ENCODE results near the gene GPN2. TPM values are rescaled to one million over a fixed set of nuclear protein-coding genes. Genes with fewer than 3 reads are reported as not detected.
"Not testable (repeated sequence)": the region's sequence is repeated elsewhere in the genome, so short reads cannot be mapped to it uniquely, and the experiment has no call there.

The GPN2 gene
- total RNA-seq, 4 donors from 2014 or later: 8.9 to 10.0 (median 9.8) TPM

DNA sequence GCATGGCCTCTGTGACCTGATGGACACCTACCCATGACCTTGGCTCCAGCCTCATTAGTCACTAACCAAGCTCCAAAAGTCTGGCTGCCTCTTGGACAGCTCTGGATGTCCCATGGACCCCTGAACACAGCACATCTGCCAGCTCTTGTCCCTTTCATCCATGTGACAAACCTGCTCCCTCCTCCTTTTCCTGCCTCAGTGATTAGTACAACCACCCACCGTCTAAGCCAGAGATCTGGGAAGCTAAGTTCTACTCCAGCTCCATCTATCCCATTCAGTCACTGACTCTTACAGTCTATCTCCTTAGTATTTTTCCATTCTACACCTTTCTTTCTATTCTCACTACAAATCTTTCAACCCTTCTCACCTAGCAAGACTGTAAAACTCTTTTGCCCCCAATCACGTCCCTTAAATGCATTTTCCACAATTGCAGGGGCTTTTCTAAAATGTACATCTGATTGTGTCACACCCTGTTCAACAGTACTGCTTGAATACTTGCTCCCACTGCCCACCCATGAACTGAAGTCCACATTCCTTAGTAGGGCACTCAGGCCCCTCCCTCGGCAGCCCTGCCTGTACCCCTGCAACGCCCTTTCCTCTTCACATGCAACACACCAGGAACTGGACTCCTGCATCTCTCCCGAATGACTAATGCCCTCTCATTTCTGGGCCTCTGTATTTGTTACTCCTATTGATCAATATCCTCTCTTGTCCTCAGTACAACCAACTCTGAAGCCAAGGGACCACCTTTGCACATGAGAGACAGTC, 7.2 kb downstream of the GPN2 start:
- no peak for ATAC-seq
- TF ChIP-seq, protein P1, sequence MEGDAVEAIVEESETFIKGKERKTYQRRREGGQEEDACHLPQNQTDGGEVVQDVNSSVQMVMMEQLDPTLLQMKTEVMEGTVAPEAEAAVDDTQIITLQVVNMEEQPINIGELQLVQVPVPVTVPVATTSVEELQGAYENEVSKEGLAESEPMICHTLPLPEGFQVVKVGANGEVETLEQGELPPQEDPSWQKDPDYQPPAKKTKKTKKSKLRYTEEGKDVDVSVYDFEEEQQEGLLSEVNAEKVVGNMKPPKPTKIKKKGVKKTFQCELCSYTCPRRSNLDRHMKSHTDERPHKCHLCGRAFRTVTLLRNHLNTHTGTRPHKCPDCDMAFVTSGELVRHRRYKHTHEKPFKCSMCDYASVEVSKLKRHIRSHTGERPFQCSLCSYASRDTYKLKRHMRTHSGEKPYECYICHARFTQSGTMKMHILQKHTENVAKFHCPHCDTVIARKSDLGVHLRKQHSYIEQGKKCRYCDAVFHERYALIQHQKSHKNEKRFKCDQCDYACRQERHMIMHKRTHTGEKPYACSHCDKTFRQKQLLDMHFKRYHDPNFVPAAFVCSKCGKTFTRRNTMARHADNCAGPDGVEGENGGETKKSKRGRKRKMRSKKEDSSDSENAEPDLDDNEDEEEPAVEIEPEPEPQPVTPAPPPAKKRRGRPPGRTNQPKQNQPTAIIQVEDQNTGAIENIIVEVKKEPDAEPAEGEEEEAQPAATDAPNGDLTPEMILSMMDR (IDR thresholded peaks at IDR 0.05 in 4 of 5, conservative IDR thresholded peaks at IDR 0.05 in 1 of 5): no peak
- no peak for TF ChIP-seq POLR2A (IDR thresholded peaks at IDR 0.05)
- Histone ChIP-seq H3K27ac (no peak overlapping the region), H3K4me3 (no peak overlapping the region), H3K9me3 (no peaks in the 10 kb centered on the region), H3K27me3 (no peaks in the 10 kb centered on the region), H3K4me1 (peaks cover 0 to under 1% of the 10 kb centered on the region in 2 donors), H3K36me3 (peaks cover 5 to 95% of the 10 kb centered on the region in 2 donors)
- no peak for DNase-seq
- intact Hi-C loops (cut with DNase I; ENCODE audit: low total_unique reads): no loop called here
- in situ Hi-C loops (cut with MboI; ENCODE audit: low sequenced_read_pairs in 4 of 4): no loop called here

DNA sequence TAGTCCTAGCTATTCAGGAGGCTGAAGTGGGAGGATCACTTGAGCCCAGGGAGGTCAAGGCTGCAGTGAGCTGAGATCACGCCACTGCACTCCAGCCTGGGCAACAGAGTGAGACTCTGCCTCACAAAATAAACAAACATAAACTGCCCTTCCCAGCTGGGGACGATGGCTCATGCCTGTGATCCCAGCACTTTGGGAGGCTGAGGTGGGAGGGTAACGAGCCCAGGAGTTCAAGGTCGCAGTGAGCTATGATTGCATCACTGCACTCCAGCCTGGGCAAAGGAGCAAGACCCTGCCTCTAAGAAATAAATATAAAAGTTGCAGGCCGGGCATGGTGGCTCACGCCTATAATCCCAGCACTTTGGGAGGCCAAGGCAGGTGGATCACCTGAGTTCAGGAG, 8.5 kb downstream of the GPN2 start:
- H3K36me3 ChIP-seq: peaks cover 5 to 90% of the 10 kb centered on the region in 2 donors
- ATAC-seq; H3K27me3 ChIP-seq; H3K27ac ChIP-seq; H3K9me3 ChIP-seq; DNase-seq; in situ Hi-C loops (cut with MboI; ENCODE audit: low sequenced_read_pairs in 4 of 4); intact Hi-C loops (cut with DNase I; ENCODE audit: low total_unique reads); H3K4me3 ChIP-seq; H3K4me1 ChIP-seq: not testable (repeated sequence)

DNA sequence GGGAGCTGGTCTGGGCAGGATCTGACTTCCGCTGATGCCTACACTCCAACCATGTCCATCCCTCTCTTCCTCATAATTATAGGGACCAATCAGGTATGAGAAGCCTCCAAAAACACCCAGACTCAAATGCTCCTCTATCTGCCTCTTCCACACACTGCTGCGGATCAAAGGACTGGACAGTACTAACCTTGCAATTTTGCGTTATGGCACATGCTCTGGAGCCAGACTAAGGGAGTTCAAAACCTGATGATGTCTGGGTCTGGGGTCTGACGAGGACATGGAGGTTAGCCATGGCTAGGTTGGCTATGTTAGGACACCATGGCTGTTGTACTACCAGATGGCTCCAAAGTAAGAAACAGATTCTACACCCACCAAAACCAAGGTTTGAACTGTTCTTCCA, 10.3 kb downstream of the GPN2 start:
- Histone ChIP-seq H3K4me3 (no peak overlapping the region), H3K4me1 (peaks cover 0 to 4% of the 10 kb centered on the region in 2 donors), H3K27ac (no peak overlapping the region), H3K9me3 (no peaks in the 10 kb centered on the region), H3K36me3 (peaks cover 0 to 76% of the 10 kb centered on the region in 2 donors), H3K27me3 (no peaks in the 10 kb centered on the region)
- TF ChIP-seq, protein P1 (IDR thresholded peaks at IDR 0.05 in 4 of 5, conservative IDR thresholded peaks at IDR 0.05 in 1 of 5): no peak
- TF ChIP-seq POLR2A (IDR thresholded peaks at IDR 0.05): no peak
- no peak for ATAC-seq
- intact Hi-C loops (cut with DNase I; ENCODE audit: low total_unique reads) (loop anchor here (5.0 kb wide), 2 partner anchors 67 to 282 kb away; no protein-coding TSS in a partner anchor), in situ Hi-C loops (cut with MboI; ENCODE audit: low sequenced_read_pairs in 4 of 4) (no loop called here)
- DNase-seq: no peak

DNA sequence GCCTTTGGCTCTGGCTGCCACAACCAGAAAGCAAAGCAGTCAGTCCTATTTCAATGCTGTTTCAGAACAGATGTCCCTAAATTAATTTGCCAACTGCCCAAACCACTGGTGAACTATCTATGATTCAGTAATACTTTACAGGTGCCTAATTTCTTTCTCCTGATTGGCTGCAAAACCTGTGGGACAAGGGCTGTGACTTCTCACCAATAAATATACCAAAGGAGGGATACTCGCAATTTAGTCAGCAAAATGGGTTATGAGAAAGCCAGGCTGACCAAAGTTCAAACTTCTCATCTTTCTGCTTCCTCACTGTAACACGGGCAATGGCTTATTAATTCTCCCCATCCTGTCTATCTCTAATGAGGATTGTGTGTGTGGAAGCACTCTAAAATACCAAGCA, 12.8 kb downstream of the GPN2 start:
- TF ChIP-seq POLR2A (IDR thresholded peaks at IDR 0.05): no peak
- TF ChIP-seq, protein P1 (IDR thresholded peaks at IDR 0.05 in 4 of 5, conservative IDR thresholded peaks at IDR 0.05 in 1 of 5): no peak
- Histone ChIP-seq H3K27me3 (no peaks in the 10 kb centered on the region), H3K36me3 (peaks cover 0 to 51% of the 10 kb centered on the region in 2 donors), H3K27ac (no peak overlapping the region), H3K4me3 (no peak overlapping the region), H3K9me3 (no peaks in the 10 kb centered on the region), H3K4me1 (peaks cover 0 to 4% of the 10 kb centered on the region in 2 donors)
- ATAC-seq (no peak), DNase-seq (no peak)
- intact Hi-C loops (cut with DNase I; ENCODE audit: low total_unique reads): loop anchor here (5.0 kb wide), 2 partner anchors 65 to 280 kb away; no protein-coding TSS in a partner anchor
- in situ Hi-C loops (cut with MboI; ENCODE audit: low sequenced_read_pairs in 4 of 4): no loop called here

DNA sequence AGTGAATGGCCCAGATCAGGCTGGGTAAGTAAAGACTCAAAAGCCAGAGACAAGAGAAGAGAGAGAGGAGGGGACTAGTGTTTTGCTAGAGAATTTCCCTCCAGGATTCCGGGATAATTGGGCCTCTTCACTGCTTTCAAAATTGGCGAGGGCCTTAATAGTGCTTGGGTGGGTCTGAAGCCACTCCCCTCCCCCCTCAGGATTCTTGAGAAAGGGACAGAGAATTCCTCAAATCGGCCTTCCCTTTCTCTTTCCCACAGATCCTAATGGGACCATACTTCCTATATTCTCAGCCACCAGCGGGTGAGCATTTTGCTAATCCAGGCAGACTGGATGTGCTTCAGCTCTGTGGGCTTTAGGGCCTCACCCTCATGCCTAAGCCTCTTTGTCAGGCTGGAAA, 15.2 kb downstream of the GPN2 start:
- peaks cover 0 to 4% of the 10 kb centered on the region in 2 donors for H3K4me1 ChIP-seq
- in situ Hi-C loops (cut with MboI; ENCODE audit: low sequenced_read_pairs in 4 of 4): no loop called here
- no peaks in the 10 kb centered on the region for H3K9me3 ChIP-seq
- no peak overlapping the region for H3K27ac ChIP-seq
- ATAC-seq (no peak), DNase-seq (no peak)
- peaks cover 0 to 27% of the 10 kb centered on the region in 2 donors for H3K36me3 ChIP-seq
- intact Hi-C loops (cut with DNase I; ENCODE audit: low total_unique reads): loop anchor here (5.0 kb wide), 2 partner anchors 63 to 278 kb away; no protein-coding TSS in a partner anchor
- TF ChIP-seq POLR2A (IDR thresholded peaks at IDR 0.05): no peak
- TF ChIP-seq, protein P1 (IDR thresholded peaks at IDR 0.05 in 4 of 5, conservative IDR thresholded peaks at IDR 0.05 in 1 of 5): no peak
- no peaks in the 10 kb centered on the region for H3K27me3 ChIP-seq
- no peak overlapping the region for H3K4me3 ChIP-seq

DNA sequence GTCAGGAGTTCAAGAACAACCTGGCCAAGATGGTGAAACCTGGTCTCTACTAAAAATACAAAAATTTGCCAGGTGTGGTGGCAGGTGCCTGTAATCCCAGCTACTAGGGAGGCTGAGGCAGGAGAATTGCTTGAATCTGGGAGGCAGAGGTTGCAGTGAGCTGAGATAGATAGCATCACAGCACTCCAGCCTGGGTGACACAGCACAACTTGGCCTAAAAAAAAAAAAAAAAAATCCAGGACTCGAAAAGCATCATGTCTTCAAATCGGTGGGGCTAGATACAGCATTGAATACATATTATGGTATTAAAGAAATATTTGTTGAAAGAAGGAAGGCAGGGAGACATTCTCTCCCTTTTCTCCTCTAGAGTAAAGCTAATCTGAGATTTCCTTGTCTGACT, 17.0 kb downstream of the GPN2 start:
- in situ Hi-C loops (cut with MboI; ENCODE audit: low sequenced_read_pairs in 4 of 4); intact Hi-C loops (cut with DNase I; ENCODE audit: low total_unique reads); H3K27me3 ChIP-seq; H3K36me3 ChIP-seq; ATAC-seq; H3K9me3 ChIP-seq; H3K4me1 ChIP-seq; DNase-seq; H3K4me3 ChIP-seq; H3K27ac ChIP-seq: not testable (repeated sequence)

Measured in gastrocnemius medialis (tissue), 4 donors.